ENCODE results near the gene WDR89.
"Not testable (repeated sequence)": the region's sequence is repeated elsewhere in the genome, so short reads cannot be mapped to it uniquely, and the experiment has no call there.

The WDR89 gene

DNA sequence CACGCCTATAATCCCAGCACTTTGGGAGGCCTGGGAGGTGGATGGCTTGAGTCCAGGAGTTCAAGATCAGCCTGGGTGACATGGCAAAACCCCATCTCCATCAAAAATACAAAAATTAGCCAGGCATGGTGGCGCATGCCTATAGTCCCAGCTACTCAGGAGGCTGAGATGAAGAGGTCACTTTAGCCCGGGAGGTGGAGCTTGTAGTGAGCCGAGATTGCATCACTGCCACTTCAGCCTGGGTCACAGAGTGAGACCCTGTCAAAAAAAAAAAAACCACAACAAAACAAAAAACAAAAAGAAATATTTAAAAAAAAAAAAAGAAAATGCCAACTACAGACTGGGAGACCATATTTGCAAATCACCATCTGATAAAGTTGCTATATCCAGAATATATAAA lies 17.5 kb downstream of the WDR89 start:
- TF ChIP-seq, protein P1, sequence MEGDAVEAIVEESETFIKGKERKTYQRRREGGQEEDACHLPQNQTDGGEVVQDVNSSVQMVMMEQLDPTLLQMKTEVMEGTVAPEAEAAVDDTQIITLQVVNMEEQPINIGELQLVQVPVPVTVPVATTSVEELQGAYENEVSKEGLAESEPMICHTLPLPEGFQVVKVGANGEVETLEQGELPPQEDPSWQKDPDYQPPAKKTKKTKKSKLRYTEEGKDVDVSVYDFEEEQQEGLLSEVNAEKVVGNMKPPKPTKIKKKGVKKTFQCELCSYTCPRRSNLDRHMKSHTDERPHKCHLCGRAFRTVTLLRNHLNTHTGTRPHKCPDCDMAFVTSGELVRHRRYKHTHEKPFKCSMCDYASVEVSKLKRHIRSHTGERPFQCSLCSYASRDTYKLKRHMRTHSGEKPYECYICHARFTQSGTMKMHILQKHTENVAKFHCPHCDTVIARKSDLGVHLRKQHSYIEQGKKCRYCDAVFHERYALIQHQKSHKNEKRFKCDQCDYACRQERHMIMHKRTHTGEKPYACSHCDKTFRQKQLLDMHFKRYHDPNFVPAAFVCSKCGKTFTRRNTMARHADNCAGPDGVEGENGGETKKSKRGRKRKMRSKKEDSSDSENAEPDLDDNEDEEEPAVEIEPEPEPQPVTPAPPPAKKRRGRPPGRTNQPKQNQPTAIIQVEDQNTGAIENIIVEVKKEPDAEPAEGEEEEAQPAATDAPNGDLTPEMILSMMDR (conservative IDR thresholded peaks at IDR 0.05; ENCODE audit: control insufficient read depth, insufficient read depth, low read depth, low read length), result no peak
- H3K4me3 ChIP-seq (ENCODE audit: control insufficient read depth, low read depth, low read length), result no peak overlapping the region
- DNase-seq (ENCODE audit: low read depth), result no peak

DNA sequence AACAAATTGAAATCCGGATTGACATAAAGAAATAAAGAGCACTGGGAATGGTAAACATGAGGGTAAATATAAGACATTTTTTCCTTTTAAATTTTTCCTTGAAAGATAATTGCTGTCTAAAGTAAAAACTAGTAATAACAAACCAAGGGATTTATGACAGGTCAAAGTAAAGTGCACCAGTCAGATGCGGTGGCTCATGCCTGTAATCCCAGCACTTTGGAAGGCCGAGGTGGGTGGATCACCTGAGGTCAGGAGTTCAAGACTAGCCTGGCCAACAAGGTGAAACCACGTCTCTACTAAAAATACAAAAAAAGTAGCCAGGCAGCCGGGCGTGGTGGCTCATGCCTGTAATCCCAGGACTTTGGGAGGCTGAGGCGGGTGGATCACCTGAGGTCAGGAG lies 19.7 kb downstream of the WDR89 start:
- not testable (repeated sequence) for H3K4me3 ChIP-seq (ENCODE audit: control insufficient read depth, low read depth, low read length); DNase-seq (ENCODE audit: low read depth)

DNA sequence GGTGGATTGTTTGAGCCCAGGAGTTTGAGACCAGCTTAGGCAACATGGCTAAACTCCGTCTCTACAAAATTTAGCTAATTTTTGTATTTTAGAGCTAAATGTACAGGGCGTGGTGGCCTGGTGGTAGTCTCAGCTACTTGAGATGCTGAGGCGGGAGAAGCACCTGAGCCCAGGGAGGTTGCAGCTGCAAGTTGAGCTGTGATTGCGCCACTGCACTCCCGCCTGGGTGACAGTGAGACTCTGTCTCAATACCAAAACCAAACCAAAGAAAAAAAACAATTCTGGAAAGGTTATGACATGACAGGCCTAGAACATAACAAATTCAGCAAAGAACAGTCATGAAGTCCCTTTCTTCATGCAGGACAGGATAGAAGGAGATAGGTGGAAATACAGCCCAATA lies 25.7 kb downstream of the WDR89 start:
- TF ChIP-seq, protein P1 (conservative IDR thresholded peaks at IDR 0.05; ENCODE audit: control insufficient read depth, insufficient read depth, low read depth, low read length), result no peak
- no peak overlapping the region for H3K4me3 ChIP-seq (ENCODE audit: control insufficient read depth, low read depth, low read length)
- DNase-seq (ENCODE audit: low read depth), result peak; percentile 39

DNA sequence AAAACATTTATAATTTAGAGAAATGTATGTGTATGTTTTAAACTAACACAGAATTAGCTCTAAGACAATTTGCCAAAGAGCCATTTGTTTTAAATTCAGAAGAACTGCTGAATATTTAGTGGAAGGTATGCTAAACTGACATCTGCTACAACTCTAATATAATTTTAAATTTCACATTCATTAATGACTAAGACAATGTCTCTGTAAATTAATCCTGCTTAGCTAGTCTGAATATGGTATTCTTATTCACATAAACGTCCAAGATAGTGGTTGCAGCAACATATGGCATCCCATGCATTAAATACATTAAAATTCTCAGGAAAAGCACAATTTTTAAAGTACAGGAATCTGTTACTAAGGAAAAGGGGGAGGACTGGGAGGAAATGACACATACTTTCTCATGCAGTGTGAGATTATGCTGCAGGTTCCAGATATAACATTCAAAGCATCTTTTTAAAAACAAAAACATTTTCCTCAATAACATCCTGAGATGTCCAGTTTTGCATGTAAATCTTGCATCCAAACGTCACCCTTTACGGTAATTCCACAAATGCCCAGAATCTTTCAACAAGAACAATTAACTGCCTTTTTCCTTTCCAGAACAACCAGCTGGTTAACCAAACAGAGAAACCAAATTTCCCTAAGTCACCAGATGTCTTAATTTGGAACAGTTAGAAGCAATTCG lies 26.9 kb downstream of the WDR89 start:
- TF ChIP-seq, protein P1 (conservative IDR thresholded peaks at IDR 0.05; ENCODE audit: control insufficient read depth, insufficient read depth, low read depth, low read length), result no peak
- H3K4me3 ChIP-seq (ENCODE audit: control insufficient read depth, low read depth, low read length), result no peak overlapping the region
- DNase-seq (ENCODE audit: low read depth), result peak; percentile 86

DNA sequence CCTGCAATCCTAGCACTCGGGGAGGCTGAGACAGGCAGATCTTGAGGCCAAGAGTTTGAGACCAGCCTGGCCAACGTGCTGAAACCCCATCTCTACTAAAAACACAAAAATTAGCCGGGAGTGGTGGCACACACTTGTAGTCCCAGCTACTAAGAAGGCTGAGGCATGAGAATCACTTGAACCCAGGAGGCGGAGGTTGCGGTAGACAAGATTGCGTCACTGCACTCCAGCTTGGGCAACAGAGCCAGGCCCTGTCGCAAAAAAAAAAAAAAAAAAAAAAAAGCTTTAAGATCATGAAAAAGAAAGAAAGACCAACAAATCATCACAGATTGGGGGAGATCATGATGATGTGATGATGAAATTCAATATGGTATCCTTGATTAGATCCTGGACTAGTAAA lies 30.6 kb downstream of the WDR89 start:
- no peak overlapping the region for H3K4me3 ChIP-seq (ENCODE audit: control insufficient read depth, low read depth, low read length)
- TF ChIP-seq, protein P1 (conservative IDR thresholded peaks at IDR 0.05; ENCODE audit: control insufficient read depth, insufficient read depth, low read depth, low read length), result no peak
- DNase-seq (ENCODE audit: low read depth), result no peak

DNA sequence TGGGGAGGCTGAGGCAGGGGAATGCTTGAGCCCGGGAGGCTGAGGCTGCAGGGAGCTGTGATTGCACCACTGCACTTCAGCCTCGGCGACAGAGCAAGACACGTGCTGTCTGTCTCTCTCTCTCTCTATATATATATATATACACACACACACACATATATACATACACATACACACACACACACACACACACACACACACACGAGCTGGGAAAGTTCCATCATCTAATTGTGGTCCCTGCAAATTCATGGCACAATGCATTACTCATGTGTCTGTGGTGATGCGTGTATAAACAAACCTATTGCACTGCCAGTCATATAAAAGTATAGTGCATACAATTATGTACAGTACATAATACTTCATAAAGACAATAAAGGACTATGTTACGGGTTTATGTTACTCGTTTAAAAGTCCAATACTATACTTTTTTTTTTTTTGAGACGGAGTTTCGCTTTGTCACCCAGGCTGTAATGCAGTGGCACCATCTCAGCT lies 36.6 kb downstream of the WDR89 start:
- TF ChIP-seq, protein P1 (conservative IDR thresholded peaks at IDR 0.05; ENCODE audit: control insufficient read depth, insufficient read depth, low read depth, low read length), result no peak
- DNase-seq (ENCODE audit: low read depth), result peak; percentile 30
- no peak overlapping the region for H3K4me3 ChIP-seq (ENCODE audit: control insufficient read depth, low read depth, low read length)

DNA sequence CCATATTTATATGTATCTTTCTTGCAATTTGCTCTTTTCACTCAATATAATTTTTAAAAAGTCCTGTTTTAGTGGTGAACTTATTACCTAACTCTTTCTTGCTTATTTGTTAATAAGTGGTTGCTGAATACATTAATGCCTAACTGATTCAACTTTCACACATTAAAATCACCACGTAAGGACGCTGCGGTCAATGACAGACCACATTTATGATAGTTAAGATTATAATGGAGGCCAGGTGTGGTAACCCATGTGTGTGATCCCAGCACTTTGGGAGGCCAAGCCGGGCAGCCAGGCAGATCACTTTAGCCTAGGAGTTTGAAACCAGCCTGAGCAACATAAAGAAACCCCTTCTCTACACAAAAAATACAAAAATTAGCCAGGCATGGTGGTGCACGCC lies 37.0 kb downstream of the WDR89 start:
- TF ChIP-seq, protein P1 (conservative IDR thresholded peaks at IDR 0.05; ENCODE audit: control insufficient read depth, insufficient read depth, low read depth, low read length), result no peak
- no peak overlapping the region for H3K4me3 ChIP-seq (ENCODE audit: control insufficient read depth, low read depth, low read length)
- no peak for DNase-seq (ENCODE audit: low read depth)
